Muscle of back (tissue), 11 donors: ENCODE measurements around the gene PCDHGA10. TPM values are rescaled to one million over a fixed set of nuclear protein-coding genes. Genes with fewer than 3 reads are reported as not detected.
"Not testable (repeated sequence)": the region's sequence is repeated elsewhere in the genome, so short reads cannot be mapped to it uniquely, and the experiment has no call there.

Experiments used
- DNase-seq, 3 donors: peaks; one replicate each; pipeline versions ENCODE4 v3.0.0 to v3.0.0-alpha.2; 2013
- polyA plus RNA-seq, 10 donors: library from polyadenylated mRNA; unstranded; fragments of 120-200 nt; gene quantifications; one replicate each; pipeline ENCODE4 v1.2.1, GENCODE V29; 2013; ENCODE audit not compliant: insufficient read length in 10 of 10

PCDHGA10 gene
- polyA plus RNA-seq, 10 donors, result 1.2 to 2.8 (median 1.8) TPM

DNA sequence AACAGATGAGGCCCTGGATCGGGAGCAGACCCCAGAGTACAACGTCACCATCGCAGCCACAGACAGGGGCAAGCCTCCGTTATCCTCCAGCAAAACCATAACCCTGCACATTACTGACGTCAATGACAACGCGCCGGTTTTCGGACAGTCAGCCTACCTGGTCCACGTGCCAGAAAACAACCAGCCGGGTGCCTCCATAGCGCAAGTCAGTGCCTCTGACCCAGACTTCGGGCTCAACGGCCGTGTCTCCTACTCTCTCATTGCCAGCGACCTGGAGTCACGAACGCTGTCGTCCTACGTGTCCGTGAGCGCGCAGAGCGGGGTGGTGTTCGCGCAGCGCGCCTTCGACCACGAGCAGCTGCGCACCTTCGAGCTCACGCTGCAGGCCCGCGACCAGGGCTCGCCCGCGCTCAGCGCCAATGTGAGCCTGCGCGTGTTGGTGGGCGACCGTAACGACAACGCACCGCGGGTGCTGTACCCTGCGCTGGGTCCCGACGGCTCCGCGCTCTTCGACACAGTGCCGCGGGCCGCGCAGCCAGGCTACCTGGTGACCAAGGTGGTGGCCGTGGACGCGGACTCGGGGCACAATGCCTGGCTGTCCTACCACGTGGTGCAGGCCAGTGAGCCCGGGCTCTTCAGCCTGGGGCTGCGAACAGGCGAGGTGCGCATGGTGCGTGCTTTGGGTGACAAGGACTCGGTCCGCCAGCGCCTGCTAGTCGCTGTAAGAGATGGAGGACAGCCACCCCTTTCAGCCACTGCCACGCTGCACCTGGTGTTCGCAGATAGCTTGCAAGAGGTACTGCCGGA, 6.5 kb downstream of the PCDHGA10 start:
- DNase-seq, result no peak

DNA sequence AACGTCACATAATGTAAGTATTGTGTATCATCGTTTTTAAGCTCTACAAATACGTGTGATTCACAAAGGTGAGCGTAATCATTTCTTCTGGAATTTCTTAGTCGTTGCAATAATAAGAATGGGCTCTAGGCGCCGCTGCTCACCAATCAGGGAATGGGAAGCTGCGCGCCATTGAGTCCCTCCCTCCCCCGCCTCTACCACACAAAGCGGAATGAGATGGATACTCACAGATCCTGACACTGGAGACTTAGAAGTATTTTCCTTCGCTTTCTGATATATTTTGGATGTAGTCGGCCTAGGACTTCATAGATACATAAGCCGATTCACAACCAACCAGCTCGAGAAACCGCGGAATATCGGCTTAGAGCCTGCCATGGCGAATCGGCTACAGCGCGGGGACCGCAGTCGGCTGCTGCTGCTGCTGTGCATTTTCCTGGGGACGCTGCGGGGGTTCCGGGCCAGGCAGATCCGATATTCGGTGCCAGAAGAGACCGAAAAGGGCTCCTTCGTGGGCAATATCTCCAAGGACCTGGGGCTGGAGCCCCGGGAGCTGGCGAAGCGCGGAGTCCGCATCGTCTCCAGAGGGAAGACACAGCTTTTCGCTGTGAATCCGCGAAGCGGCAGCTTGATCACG, 8.2 kb downstream of the PCDHGA10 start, which contains the start of gene PCDHGA11:
TSS of gene PCDHGA11 (plus strand) at position 197 of the 634 bp plus-strand sequence. CDS start at position 374, 177 bp downstream.
- peak in 2 of 3 donors; percentile 44 for DNase-seq

DNA sequence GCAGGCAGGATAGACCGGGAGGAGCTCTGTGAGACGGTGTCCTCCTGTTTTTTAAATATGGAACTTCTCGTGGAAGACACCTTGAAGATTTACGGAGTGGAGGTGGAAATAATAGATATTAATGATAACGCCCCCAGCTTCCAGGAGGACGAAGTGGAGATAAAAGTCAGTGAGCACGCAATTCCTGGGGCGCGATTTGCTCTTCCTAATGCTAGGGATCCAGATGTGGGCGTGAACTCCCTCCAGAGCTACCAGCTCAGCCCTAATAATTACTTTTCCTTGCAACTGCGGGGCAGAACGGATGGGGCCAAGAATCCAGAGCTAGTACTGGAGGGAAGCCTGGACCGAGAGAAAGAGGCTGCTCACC, 8.7 kb downstream of the PCDHGA10 start:
- no peak for DNase-seq

DNA sequence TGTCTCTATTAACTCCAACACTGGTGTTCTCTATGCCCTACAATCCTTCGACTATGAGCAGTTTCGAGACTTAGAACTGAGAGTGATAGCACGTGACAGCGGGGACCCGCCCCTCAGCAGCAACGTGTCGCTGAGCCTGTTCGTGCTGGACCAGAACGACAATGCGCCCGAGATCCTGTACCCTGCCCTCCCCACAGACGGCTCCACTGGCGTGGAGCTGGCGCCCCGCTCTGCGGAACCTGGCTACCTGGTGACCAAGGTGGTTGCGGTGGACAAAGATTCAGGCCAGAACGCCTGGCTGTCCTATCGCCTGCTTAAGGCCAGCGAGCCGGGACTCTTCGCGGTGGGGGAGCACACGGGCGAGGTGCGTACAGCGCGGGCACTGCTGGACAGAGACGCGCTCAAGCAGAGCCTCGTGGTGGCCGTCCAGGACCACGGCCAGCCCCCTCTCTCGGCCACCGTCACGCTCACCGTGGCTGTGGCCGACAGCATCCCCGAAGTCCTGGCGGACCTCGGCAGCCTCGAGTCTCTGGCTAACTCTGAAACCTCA, 10.0 kb downstream of the PCDHGA10 start:
- no peak for DNase-seq

DNA sequence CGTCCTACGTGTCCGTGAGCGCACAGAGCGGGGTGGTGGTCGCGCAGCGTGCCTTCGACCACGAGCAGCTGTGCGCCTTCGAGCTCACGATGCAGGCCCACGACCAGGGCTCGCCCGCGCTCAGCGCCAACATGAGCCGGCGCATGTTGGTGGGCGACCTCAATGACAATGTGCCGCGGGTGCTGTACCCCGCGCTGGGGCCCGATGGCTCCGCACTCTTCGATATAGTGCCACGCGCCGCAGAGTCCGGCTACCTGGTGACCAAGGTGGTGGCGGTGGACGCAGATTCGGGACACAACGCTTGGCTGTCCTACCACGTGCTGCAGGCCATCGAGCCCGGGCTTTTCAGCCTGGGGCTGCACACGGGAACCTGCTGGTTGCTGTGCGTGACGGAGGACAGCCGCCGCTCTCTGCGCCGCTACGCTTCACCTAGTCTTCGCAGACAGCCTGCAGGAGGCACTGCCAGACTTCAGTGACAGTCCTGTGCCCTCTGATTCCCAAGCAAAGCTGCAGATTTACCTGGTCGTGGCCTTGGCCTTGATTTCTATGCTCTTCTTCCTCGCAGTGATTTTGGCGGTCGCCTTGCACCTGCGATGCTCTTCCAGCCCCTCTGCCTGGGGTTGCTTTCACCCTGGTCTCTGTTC, 15.1 kb downstream of the PCDHGA10 start:
- no peak for DNase-seq

DNA sequence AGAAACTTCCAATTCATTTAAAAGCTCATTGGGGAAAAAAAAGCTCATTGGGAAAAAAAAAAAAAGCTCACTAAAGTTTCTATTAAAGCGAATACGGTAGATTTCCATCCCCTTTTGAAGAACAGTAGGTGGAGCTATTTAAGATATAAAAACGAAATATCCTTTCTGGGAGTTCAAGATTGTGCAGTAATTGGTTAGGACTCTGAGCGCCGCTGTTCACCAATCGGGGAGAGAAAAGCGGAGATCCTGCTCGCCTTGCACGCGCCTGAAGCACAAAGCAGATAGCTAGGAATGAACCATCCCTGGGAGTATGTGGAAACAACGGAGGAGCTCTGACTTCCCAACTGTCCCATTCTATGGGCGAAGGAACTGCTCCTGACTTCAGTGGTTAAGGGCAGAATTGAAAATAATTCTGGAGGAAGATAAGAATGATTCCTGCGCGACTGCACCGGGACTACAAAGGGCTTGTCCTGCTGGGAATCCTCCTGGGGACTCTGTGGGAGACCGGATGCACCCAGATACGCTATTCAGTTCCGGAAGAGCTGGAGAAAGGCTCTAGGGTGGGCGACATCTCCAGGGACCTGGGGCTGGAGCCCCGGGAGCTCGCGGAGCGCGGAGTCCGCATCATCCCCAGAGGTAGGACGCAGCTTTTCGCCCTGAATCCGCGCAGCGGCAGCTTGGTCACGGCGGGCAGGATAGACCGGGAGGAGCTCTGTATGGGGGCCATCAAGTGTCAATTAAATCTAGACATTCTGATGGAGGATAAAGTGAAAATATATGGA, 17.7 kb downstream of the PCDHGA10 start, which contains the start of gene PCDHGA12:
TSS of gene PCDHGA12 (plus strand) at position 176 of the 782 bp plus-strand sequence. CDS start at position 429, 253 bp downstream.
- peak; percentile 12 to 84 (median 48) for DNase-seq

DNA sequence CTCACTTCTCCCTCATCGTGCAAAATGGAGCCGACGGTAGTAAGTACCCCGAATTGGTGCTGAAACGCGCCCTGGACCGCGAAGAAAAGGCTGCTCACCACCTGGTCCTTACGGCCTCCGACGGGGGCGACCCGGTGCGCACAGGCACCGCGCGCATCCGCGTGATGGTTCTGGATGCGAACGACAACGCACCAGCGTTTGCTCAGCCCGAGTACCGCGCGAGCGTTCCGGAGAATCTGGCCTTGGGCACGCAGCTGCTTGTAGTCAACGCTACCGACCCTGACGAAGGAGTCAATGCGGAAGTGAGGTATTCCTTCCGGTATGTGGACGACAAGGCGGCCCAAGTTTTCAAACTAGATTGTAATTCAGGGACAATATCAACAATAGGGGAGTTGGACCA, 18.5 kb downstream of the PCDHGA10 start:
- DNase-seq, result no peak

DNA sequence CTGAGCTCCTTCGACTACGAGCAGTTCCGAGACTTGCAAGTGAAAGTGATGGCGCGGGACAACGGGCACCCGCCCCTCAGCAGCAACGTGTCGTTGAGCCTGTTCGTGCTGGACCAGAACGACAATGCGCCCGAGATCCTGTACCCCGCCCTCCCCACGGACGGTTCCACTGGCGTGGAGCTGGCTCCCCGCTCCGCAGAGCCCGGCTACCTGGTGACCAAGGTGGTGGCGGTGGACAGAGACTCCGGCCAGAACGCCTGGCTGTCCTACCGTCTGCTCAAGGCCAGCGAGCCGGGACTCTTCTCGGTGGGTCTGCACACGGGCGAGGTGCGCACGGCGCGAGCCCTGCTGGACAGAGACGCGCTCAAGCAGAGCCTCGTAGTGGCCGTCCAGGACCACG, 19.5 kb downstream of the PCDHGA10 start:
- DNase-seq, result not testable (repeated sequence)

DNA sequence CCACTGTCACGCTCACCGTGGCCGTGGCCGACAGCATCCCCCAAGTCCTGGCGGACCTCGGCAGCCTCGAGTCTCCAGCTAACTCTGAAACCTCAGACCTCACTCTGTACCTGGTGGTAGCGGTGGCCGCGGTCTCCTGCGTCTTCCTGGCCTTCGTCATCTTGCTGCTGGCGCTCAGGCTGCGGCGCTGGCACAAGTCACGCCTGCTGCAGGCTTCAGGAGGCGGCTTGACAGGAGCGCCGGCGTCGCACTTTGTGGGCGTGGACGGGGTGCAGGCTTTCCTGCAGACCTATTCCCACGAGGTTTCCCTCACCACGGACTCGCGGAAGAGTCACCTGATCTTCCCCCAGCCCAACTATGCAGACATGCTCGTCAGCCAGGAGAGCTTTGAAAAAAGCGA, 19.9 kb downstream of the PCDHGA10 start:
- DNase-seq, result not testable (repeated sequence)

DNA sequence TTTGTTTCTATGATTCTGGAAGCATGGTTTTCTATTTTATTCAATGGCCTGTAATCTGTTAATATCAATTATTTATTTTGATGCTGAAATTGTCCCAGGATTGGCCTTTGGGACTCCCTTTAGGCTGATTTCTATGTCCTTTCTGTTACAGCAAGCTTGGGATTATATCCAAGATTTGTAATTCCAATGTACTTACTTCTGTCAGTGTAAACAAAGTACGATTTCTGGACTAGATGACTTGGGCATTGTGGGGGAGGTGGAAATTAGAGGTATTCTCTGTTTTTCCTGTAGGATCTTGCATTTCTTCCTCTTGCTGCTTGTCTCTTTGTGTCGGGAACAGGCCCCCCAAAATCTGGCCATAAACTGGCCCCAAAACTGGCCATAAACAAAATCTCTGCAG, 21.2 kb downstream of the PCDHGA10 start:
- no peak for DNase-seq

DNA sequence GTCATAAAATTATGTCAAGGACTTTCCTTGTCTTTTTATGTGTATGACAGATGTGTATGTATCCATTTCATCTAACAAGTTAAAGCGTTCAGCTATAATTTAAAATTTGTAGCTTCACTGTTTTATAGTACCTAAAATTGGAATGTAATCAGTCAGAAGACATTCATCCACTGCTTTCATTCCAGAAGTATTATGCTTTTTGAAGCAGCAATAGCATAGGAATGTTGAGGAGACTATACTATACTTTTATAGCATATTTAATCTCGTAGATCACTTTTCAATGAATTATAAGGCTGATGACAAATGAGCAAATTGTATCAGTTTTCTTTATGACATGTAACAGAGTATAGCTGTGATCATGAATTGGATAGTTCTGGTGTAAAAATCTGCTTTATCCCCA, 24.4 kb downstream of the PCDHGA10 start:
- DNase-seq, result no peak

DNA sequence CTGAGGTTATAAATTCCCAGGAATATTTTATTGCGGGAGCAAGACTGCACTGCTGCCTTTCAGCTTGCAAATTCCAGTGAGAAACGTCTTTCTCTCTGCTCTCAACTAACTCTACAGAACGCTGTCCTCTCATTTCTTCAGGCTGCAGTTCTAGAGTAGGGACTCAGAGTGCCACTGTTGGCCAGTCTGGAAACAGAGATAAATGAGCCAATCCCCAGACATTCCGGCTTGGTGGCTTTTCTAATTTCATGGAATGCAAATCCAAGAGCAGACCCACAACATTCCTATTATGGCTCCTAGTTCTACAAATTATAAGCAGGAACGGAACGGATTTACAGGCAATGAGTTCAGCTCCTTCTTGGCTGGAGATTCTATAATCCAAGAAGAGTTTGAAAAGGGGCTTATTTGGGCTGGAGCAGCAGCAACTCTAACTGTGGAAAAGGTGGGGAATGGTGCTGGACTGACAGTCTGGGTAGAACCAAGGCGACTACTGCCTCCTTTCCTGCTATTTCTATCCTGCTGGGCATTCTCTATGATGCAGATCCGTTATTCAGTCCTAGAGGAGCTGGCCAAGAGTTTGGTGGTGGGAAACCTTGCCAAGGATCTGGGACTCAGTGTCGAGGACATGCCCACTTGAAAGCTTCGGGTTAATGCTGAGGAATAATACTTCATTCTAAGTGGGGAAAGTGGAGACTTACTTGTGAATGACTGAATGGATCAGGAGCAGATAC, 26.8 kb downstream of the PCDHGA10 start:
- DNase-seq, result no peak

DNA sequence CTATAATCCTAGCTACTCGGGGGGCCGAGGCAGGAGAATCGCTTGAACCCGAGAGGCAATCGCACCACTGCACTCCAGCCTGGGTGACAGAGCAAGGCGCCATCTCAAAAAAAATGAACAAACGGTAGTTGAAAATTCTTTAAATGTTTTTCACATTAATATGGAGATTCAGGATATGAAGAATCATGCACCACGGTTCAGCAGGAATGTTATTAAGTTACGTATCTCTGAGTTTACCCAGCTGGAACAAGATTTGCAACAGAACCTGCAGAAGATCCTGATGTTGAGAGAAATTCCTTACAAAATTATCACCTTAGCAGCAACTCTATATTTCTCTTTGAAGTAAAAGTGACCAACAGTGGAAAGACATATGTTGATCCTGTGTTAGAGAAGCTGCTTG, 27.6 kb downstream of the PCDHGA10 start:
- no peak for DNase-seq

DNA sequence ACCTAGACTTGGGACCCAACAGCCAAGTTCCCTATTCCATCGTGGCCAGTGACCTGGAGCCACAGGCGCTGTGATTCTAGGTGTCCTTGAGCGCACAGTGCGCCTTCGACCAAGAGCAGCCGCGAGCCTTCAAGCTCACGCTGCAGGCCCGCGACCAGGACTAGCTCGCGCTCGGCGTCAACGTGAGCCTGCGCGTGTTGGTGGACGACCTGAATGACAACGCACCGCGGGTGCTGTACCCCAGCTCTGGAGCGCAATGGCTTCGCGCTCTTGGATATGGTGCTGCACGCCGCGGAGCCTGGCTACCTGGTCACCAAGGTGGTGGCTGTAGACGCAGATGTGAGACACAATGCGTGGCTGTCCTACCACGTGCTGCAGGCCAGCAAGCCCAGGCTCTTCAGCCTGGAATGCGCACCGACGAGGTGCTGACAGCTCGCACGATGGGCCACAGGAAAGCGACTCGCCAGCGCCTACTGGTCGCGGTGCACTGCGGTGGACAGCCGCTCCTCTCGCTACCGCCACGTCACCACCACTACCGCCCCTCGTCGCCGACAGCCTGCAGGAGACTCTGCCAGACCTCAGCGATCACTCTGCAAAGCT, 28.9 kb downstream of the PCDHGA10 start:
- DNase-seq, result no peak

DNA sequence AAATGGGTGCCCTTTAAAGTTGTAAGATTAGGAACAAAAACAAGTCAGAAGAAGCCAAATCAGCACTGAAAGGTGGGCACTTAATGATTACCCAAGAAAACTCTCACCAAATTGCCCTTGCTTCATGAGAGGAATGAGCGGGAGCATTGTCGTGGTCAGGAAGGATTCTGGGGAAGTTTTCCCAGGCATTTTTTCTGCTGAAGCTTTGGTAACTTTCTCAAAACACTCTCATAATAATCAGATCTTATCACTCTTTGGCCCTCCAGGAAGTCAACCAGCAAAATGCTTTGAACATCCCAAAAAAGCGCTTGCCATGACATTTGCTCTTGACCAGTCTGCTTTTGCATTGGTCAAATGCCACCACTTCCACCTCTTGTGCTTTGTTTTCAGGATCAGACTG, 52.6 kb downstream of the PCDHGA10 start:
- no peak for DNase-seq

Other genes starting within 250 kb of the PCDHGA10 start
- 1 to 10 TPM; 1.8 to 3.5 (median 2.6) TPM for gene PCDHB7, start 240.3 kb upstream of the PCDHGA10 start, polyA plus RNA-seq
- 1 to 10 TPM in 8 of 10 donors, under 1 TPM in 2; 0.34 to 2.4 (median 1.3) TPM for gene PCDHB8, start 235.2 kb upstream of the PCDHGA10 start, polyA plus RNA-seq
- gene PCDHB16, start 230.6 kb upstream of the PCDHGA10 start, polyA plus RNA-seq, result 1 to 10 TPM; 2.3 to 6.1 (median 4.2) TPM
- 1 to 10 TPM; 1.4 to 3.9 (median 2.5) TPM for gene PCDHB9, start 225.8 kb upstream of the PCDHGA10 start, polyA plus RNA-seq
- 1 to 10 TPM; 3.6 to 6.4 (median 4.9) TPM for gene PCDHB10, start 220.6 kb upstream of the PCDHGA10 start, polyA plus RNA-seq
- gene PCDHB11, start 213.4 kb upstream of the PCDHGA10 start, polyA plus RNA-seq, result 1 to 10 TPM; 1.6 to 3.5 (median 2.7) TPM
- 1 to 10 TPM; 2.3 to 3.7 (median 2.8) TPM for gene PCDHB12, start 204.3 kb upstream of the PCDHGA10 start, polyA plus RNA-seq
- 1 to 10 TPM; 2.3 to 3.6 (median 2.6) TPM for gene PCDHB13, start 199.1 kb upstream of the PCDHGA10 start, polyA plus RNA-seq
- 1 to 10 TPM; 5.3 to 8.1 (median 6.6) TPM for gene PCDHB14, start 189.6 kb upstream of the PCDHGA10 start, polyA plus RNA-seq
- 1 to 10 TPM; 5.9 to 9.7 (median 7.8) TPM for gene PCDHB15, start 167.6 kb upstream of the PCDHGA10 start, polyA plus RNA-seq
- under 1 TPM in 1 of 10 donors, not detected in 9; 0.17 TPM for gene SLC25A2, start 108.9 kb upstream of the PCDHGA10 start, polyA plus RNA-seq
- gene TAF7, start 92.2 kb upstream of the PCDHGA10 start, polyA plus RNA-seq, result 10 to 100 TPM; 74.5 to 97.2 (median 82.8) TPM
- gene PCDHGA1, start 82.5 kb upstream of the PCDHGA10 start, polyA plus RNA-seq, result under 1 TPM; 0.38 to 0.64 (median 0.54) TPM
- gene PCDHGA2, start 74.2 kb upstream of the PCDHGA10 start, polyA plus RNA-seq, result 1 to 10 TPM; 1.7 to 3.1 (median 2.4) TPM
- gene PCDHGA3, start 69.2 kb upstream of the PCDHGA10 start, polyA plus RNA-seq, result 1 to 10 TPM; 1.2 to 1.7 (median 1.4) TPM
- gene PCDHGB1, start 62.9 kb upstream of the PCDHGA10 start, polyA plus RNA-seq, result under 1 TPM; 0.36 to 0.88 (median 0.60) TPM
- 1 to 10 TPM; 1.1 to 1.8 (median 1.3) TPM for gene PCDHGA4, start 58.0 kb upstream of the PCDHGA10 start, polyA plus RNA-seq
- gene PCDHGB2, start 53.0 kb upstream of the PCDHGA10 start, polyA plus RNA-seq, result 1 to 10 TPM; 1.9 to 2.6 (median 2.2) TPM
- gene PCDHGA5, start 48.8 kb upstream of the PCDHGA10 start, polyA plus RNA-seq, result 1 to 10 TPM; 1.9 to 3.3 (median 2.6) TPM
- gene PCDHGB3, start 42.7 kb upstream of the PCDHGA10 start, polyA plus RNA-seq, result 1 to 10 TPM in 9 of 10 donors, under 1 TPM in 1; 0.99 to 1.7 (median 1.4) TPM
- 1 to 10 TPM; 2.4 to 5.4 (median 3.4) TPM for gene PCDHGA6, start 39.1 kb upstream of the PCDHGA10 start, polyA plus RNA-seq
- 1 to 10 TPM; 1.2 to 2.0 (median 1.4) TPM for gene PCDHGA7, start 30.2 kb upstream of the PCDHGA10 start, polyA plus RNA-seq
- 1 to 10 TPM; 1.7 to 3.9 (median 2.5) TPM for gene PCDHGB4, start 25.3 kb upstream of the PCDHGA10 start, polyA plus RNA-seq
- under 1 TPM; 0.43 to 0.83 (median 0.57) TPM for gene PCDHGA8, start 20.4 kb upstream of the PCDHGA10 start, polyA plus RNA-seq
- 1 to 10 TPM; 2.5 to 7.0 (median 4.1) TPM for gene PCDHGB5, start 15.0 kb upstream of the PCDHGA10 start, polyA plus RNA-seq
- 1 to 10 TPM; 3.4 to 5.3 (median 3.8) TPM for gene PCDHGA9, start 10.2 kb upstream of the PCDHGA10 start, polyA plus RNA-seq
- gene PCDHGB6, start 5.0 kb upstream of the PCDHGA10 start, polyA plus RNA-seq, result 1 to 10 TPM; 2.7 to 6.8 (median 4.3) TPM
- 10 to 100 TPM in 1 of 10 donors, 1 to 10 TPM in 9; 7.4 to 11.7 (median 8.2) TPM for gene PCDHGB7, start 4.7 kb downstream of the PCDHGA10 start, polyA plus RNA-seq
- gene PCDHGA11, start 8.1 kb downstream of the PCDHGA10 start, polyA plus RNA-seq, result 1 to 10 TPM; 2.9 to 4.8 (median 3.3) TPM
- 1 to 10 TPM; 1.2 to 3.1 (median 2.3) TPM for gene PCDHGA12, start 17.5 kb downstream of the PCDHGA10 start, polyA plus RNA-seq
- 100 to 1,000 TPM in 8 of 10 donors, 10 to 100 TPM in 2; 95.8 to 177 (median 115) TPM for gene PCDHGC3, start 63.0 kb downstream of the PCDHGA10 start, polyA plus RNA-seq
- 1 to 10 TPM in 9 of 10 donors, under 1 TPM in 1; 0.93 to 2.2 (median 1.6) TPM for gene PCDHGC4, start 72.0 kb downstream of the PCDHGA10 start, polyA plus RNA-seq
- gene PCDHGC5, start 76.1 kb downstream of the PCDHGA10 start, polyA plus RNA-seq, result 1 to 10 TPM in 1 of 10 donors, under 1 TPM in 9; 0.25 to 1.4 (median 0.44) TPM
- 10 to 100 TPM; 24.3 to 34.3 (median 27.6) TPM for gene DIAPH1, start 206.0 kb downstream of the PCDHGA10 start, polyA plus RNA-seq
- 10 to 100 TPM; 42.3 to 60.5 (median 55.2) TPM for gene HDAC3, start 223.9 kb downstream of the PCDHGA10 start, polyA plus RNA-seq
- under 1 TPM; 0.19 to 0.90 (median 0.23) TPM for gene RELL2, start 224.0 kb downstream of the PCDHGA10 start, polyA plus RNA-seq
- gene FCHSD1, start 238.4 kb downstream of the PCDHGA10 start, polyA plus RNA-seq, result 10 to 100 TPM in 2 of 10 donors, 1 to 10 TPM in 8; 3.6 to 11.5 (median 8.0) TPM